Astrocyte (in vitro differentiated cells and primary cell): ENCODE data around the gene LIPE.

Experiments used
- EZH2 ChIP-seq: IDR thresholded peaks from 2 replicates; pipeline ENCODE4 v1.6.1; 2012; ENCODE audit warnings: mild to moderate bottlenecking, low read length, inconsistent platforms; ENCODE audit not compliant: insufficient read depth
- TF ChIP-seq, protein P1 (sequence below): IDR thresholded peaks from 2 replicates; pipeline ENCODE4 v1.5.1; 2011; ENCODE audit warnings: low read depth, mild to moderate bottlenecking, inconsistent platforms, low read length, moderate library complexity; ENCODE audit not compliant: insufficient read depth

DNA sequence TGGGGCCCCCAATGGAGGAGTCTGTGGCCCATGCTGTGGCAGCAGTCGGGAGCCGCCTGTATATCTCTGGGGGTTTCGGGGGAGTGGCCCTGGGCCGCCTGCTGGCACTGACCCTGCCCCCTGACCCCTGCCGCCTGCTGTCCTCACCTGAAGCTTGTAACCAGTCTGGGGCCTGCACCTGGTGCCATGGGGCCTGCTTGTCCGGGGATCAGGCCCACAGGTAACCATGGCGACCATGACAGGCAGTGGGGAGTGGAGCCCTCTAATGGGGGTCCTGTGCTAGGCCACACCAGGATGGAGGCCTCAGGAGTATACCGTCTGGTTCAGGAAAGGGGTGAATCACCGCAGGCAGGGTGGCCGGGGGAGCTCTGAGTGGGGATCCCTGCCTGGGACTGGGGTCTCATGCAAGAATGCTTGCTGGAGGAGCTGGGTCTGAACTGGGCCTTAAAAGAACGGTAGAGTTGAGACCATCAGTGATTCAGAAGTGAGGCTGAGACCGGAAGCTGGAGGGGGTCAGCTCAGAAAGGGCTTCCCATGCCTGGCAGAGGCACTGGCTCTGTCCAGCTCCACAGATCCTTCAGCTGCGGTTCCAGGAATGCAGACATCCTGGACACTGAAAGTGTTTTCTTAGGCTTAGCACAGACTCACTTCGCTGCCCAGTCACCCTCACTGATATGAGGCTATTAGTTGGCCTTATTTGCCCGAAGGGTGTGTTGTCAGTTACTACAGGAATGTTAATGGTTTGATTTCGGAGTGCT is 66.2 kb downstream of the LIPE start:
- TF ChIP-seq, protein P1, sequence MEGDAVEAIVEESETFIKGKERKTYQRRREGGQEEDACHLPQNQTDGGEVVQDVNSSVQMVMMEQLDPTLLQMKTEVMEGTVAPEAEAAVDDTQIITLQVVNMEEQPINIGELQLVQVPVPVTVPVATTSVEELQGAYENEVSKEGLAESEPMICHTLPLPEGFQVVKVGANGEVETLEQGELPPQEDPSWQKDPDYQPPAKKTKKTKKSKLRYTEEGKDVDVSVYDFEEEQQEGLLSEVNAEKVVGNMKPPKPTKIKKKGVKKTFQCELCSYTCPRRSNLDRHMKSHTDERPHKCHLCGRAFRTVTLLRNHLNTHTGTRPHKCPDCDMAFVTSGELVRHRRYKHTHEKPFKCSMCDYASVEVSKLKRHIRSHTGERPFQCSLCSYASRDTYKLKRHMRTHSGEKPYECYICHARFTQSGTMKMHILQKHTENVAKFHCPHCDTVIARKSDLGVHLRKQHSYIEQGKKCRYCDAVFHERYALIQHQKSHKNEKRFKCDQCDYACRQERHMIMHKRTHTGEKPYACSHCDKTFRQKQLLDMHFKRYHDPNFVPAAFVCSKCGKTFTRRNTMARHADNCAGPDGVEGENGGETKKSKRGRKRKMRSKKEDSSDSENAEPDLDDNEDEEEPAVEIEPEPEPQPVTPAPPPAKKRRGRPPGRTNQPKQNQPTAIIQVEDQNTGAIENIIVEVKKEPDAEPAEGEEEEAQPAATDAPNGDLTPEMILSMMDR, result no peak
- TF ChIP-seq EZH2, result no peak
